Peyer's patch (tissue), 4 donors: Measurements from ENCODE around the gene LIPG.

Experiments used
- POLR2A ChIP-seq, 2 donors: fragments of 450-650 bp; IDR thresholded peaks; one replicate each; pipeline ENCODE4 v1.5.1; 2017; ENCODE audit warnings: antibody characterized with exemption in 2 of 2, mild to moderate bottlenecking in 2 of 2, moderate library complexity in 2 of 2
- TF ChIP-seq, protein P1 (sequence below), 6 experiments: fragments of 450-650 bp in 4 of 6; fragments of 200-600 bp in 2 of 6; sonication (generic) in 1 of 6; IDR thresholded peaks; one replicate each; pipeline ENCODE4 v1.5.1; 2017 to 2019; ENCODE audit warnings: antibody characterized with exemption in 6 of 6, mild to moderate bottlenecking in 3 of 6, moderate library complexity in 1 of 6

DNA sequence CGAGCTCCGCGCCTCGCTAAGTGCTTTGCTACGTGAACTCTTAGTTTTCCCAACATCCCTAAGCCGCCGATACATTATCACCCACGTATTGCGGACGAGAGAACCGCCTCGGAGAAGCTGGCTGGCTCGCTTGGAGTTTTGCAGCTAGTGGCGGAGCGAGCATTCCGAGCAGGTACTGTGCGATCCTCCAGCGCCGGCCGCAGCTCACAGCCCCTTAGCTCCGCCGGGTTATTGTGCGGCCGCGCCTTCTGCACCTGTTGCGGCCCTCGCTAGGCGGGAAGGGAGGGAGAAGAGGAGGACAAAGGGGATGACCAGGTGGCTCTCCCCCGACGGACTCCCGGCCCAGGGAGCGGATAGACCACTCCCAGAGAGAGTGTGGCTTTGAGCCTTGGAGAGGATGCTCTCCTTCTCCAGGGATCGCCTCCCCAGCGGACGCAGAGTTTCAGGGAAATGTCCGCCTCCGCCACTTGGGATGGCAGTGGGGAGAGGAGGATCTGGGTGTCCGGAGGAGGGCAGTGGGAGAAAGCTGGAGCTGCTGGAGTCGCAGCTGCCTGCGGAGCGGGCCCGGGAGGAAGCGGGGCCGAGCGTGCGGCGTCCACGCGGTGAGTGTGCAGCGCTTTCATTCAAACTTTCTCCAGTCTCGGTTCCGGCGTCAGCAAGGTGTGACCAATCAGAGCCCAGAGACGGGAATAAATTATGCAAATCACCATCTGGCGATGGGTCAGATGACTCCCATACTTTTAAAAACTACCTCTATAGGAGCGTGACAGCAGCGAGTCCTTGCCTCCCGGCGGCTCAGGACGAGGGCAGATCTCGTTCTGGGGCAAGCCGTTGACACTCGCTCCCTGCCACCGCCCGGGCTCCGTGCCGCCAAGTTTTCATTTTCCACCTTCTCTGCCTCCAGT, at the start of gene LIPG:
- TF ChIP-seq POLR2A (IDR thresholded peaks at IDR 0.05) = peak; percentile 90 to 97
- TF ChIP-seq, protein P1, sequence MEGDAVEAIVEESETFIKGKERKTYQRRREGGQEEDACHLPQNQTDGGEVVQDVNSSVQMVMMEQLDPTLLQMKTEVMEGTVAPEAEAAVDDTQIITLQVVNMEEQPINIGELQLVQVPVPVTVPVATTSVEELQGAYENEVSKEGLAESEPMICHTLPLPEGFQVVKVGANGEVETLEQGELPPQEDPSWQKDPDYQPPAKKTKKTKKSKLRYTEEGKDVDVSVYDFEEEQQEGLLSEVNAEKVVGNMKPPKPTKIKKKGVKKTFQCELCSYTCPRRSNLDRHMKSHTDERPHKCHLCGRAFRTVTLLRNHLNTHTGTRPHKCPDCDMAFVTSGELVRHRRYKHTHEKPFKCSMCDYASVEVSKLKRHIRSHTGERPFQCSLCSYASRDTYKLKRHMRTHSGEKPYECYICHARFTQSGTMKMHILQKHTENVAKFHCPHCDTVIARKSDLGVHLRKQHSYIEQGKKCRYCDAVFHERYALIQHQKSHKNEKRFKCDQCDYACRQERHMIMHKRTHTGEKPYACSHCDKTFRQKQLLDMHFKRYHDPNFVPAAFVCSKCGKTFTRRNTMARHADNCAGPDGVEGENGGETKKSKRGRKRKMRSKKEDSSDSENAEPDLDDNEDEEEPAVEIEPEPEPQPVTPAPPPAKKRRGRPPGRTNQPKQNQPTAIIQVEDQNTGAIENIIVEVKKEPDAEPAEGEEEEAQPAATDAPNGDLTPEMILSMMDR (IDR thresholded peaks at IDR 0.05) = peak in 2 of 6 experiments; percentile 2 to 5
